GM12878 (cell line): Measurements from ENCODE around the gene CPNE4. TPM values are rescaled to one million over a fixed set of nuclear protein-coding genes. Genes with fewer than 3 reads are reported as not detected.

Source experiments
- ATAC-seq: fragments of 200-7000 bp; cut with Tn5 transposase; 3 replicates; pipeline ENCODE4 v1.9.1; 2020; ENCODE audit warnings: mild to moderate bottlenecking, moderate library complexity
- BruUV-seq: library from RNA; stranded (reverse); fragments of 400-500 nt; replicated peaks from 2 replicates; lab custom pipeline; 2021; lab: Mats Ljungman, UMichigan
- CTCF ChIA-PET: fragments of 300-600 bp; sonication (Branson Sonifier 250); formaldehyde crosslinking; extraction: SDS; loops from one replicate; lab custom pipeline; 2021; ENCODE audit warnings: inconsistent platforms; lab: Yijun Ruan, JAX
- POLR2A ChIA-PET: fragments of 350-600 bp; formaldehyde crosslinking; extraction: SDS; loops from one replicate; lab custom pipeline; 2021; ENCODE audit warnings: inconsistent platforms; lab: Charles Lee
- RAD21 ChIA-PET: fragments of 300-600 bp; sonication (Branson Sonifier 250); formaldehyde crosslinking; loops from one replicate; lab custom pipeline; 2023; ENCODE audit warnings: antibody characterized with exemption; ENCODE audit not compliant: unreplicated experiment; lab: Charles Lee
- SMC1A ChIA-PET: fragments of 300-600 bp; sonication (Branson Sonifier 250); formaldehyde crosslinking; loops from one replicate; lab custom pipeline; 2023; ENCODE audit not compliant: unreplicated experiment, uncharacterized antibody; lab: Charles Lee
- DNase-seq: peaks from one replicate; pipeline ENCODE4 v3.0.0-alpha.2; 2011; ENCODE audit warnings: low read depth, low spot score
- FAIRE-seq: peaks from 3 replicates; lab custom pipeline; 2011; peaks lifted over from hg19 to GRCh38; lab: Jason Lieb, UNC
- H2AFZ ChIP-seq: 2 replicates; pipeline ENCODE4 v1.6.0; 2011; ENCODE audit warnings: low read depth, low read length, control low read depth; ENCODE audit not compliant: control insufficient read depth
- H3K27ac ChIP-seq: 2 replicates; pipeline ENCODE4 v1.5.1; 2011; ENCODE audit warnings: control low read depth; ENCODE audit not compliant: control insufficient read depth, insufficient read depth
- H3K27me3 ChIP-seq, 2 experiments: replicated peaks in 1 of 2; 2 replicates each; pipeline versions ENCODE4 v1.6.0 to v1.6.1; 2011; ENCODE audit warnings: low read length in 1 of 2; ENCODE audit not compliant: control insufficient read depth in 2 of 2, insufficient read depth in 2 of 2
- H3K36me3 ChIP-seq, 2 experiments: 2 replicates each; pipeline ENCODE4 v1.5.1; 2011; ENCODE audit warnings: low read length in 1 of 2; ENCODE audit not compliant: control insufficient read depth in 2 of 2, insufficient read depth in 2 of 2
- H3K4me1 ChIP-seq: 2 replicates; pipeline ENCODE4 v1.6.1; 2011; ENCODE audit warnings: mild to moderate bottlenecking, low read length, moderate library complexity, mixed read lengths; ENCODE audit not compliant: control insufficient read depth, insufficient read depth
- H3K4me2 ChIP-seq: 2 replicates; pipeline ENCODE4 v1.6.0; 2011; ENCODE audit warnings: control low read depth; ENCODE audit not compliant: control insufficient read depth, insufficient read depth
- H3K4me3 ChIP-seq: fragments of 200-600 bp; sonication (generic); 2 replicates; pipeline ENCODE4 v1.5.1; 2016
- H3K79me2 ChIP-seq: 2 replicates; pipeline ENCODE4 v1.6.0; 2011; ENCODE audit warnings: low read length; ENCODE audit not compliant: control insufficient read depth, insufficient read depth
- H3K9ac ChIP-seq: 2 replicates; pipeline ENCODE4 v1.8.0; 2011; ENCODE audit warnings: low read length, control low read depth, mixed read lengths; ENCODE audit not compliant: control insufficient read depth, insufficient read depth
- H3K9me3 ChIP-seq: replicated peaks from 3 replicates; pipeline ENCODE4 v1.5.1; 2011; ENCODE audit warnings: mild to moderate bottlenecking, low read length; ENCODE audit not compliant: control insufficient read depth, insufficient read depth
- H4K20me1 ChIP-seq: 2 replicates; pipeline ENCODE4 v1.6.0; 2011; ENCODE audit not compliant: control insufficient read depth, insufficient read depth
- ATF7 ChIP-seq: fragments of 450-650 bp; IDR thresholded peaks from 2 replicates; pipeline ENCODE4 v1.6.1; 2016; ENCODE audit warnings: low read depth, mild to moderate bottlenecking
- BRCA1 ChIP-seq: IDR thresholded peaks from 2 replicates; pipeline ENCODE4 v1.6.1; 2011; ENCODE audit warnings: low read depth, low read length, improper control_type of control experiment
- HDGF ChIP-seq: fragments of 450-650 bp; IDR thresholded peaks from 2 replicates; pipeline ENCODE4 v1.6.1; 2016; ENCODE audit warnings: antibody characterized with exemption
- IKZF2 ChIP-seq, 2 experiments: fragments of 450-650 bp; IDR thresholded peaks; 2 replicates each; pipeline ENCODE4 v1.6.1; 2017; ENCODE audit warnings: mild to moderate bottlenecking in 2 of 2, moderate library complexity in 2 of 2
- MAX ChIP-seq: IDR thresholded peaks from 2 replicates; pipeline ENCODE4 v1.6.1; 2012; ENCODE audit warnings: low read depth, low read length, improper control_type of control experiment
- MEF2A ChIP-seq: IDR thresholded peaks from 2 replicates; pipeline ENCODE4 v1.6.1; 2011; ENCODE audit warnings: low read depth, mild to moderate bottlenecking, low read length, moderate library complexity; ENCODE audit not compliant: insufficient read depth
- NKRF ChIP-seq: fragments of 450-650 bp; conservative IDR thresholded peaks from 2 replicates; pipeline ENCODE4 v1.6.1; 2017; ENCODE audit warnings: mild to moderate bottlenecking, moderate library complexity
- NR2F1 ChIP-seq: fragments of 450-650 bp; conservative IDR thresholded peaks from 2 replicates; pipeline ENCODE4 v1.6.1; 2017; ENCODE audit warnings: mild to moderate bottlenecking
- NRF1 ChIP-seq: conservative IDR thresholded peaks from 2 replicates; pipeline ENCODE4 v1.6.1; 2011; ENCODE audit warnings: mild to moderate bottlenecking, low read depth, low read length, improper control_type of control experiment
- SMAD1 ChIP-seq: fragments of 450-650 bp; IDR thresholded peaks from 2 replicates; pipeline ENCODE4 v1.6.1; 2018; ENCODE audit warnings: mild to moderate bottlenecking, low read depth; ENCODE audit not compliant: partially characterized antibody
- SUZ12 ChIP-seq: fragments of 200-600 bp; sonication (generic); IDR thresholded peaks from one replicate; pipeline ENCODE4 v1.6.1; 2018; ENCODE audit warnings: antibody characterized with exemption, mild to moderate bottlenecking; ENCODE audit not compliant: unreplicated experiment
- TARDBP ChIP-seq: IDR thresholded peaks from 2 replicates; pipeline ENCODE4 v1.6.1; 2016; ENCODE audit warnings: borderline replicate concordance
- ZNF24 ChIP-seq: fragments of 450-650 bp; IDR thresholded peaks from 2 replicates; pipeline ENCODE4 v1.6.1; 2017; ENCODE audit warnings: antibody characterized with exemption, mild to moderate bottlenecking
- WGBS: methylation state at CpG from one replicate; pipeline ENCODE4 v1.1.6; 2016; ENCODE audit warnings: low lambda C conversion rate; ENCODE audit not compliant: insufficient replicate concordance, insufficient coverage; ENCODE audit errors: missing lambda C conversion rate; 5-methylcytosine and 5-hydroxymethylcytosine counted together
- in situ Hi-C: fragments of 300-500 bp; cut with MboI; formaldehyde crosslinking; loops from 9 replicates; pipeline ENCODE4 v1.14.3; 2018; ENCODE audit warnings: mixed read lengths
- intact Hi-C: fragments of 100-400 bp; cut with micrococcal nuclease; formaldehyde crosslinking; loops from one replicate; pipeline ENCODE4 v1.14.2; 2022; ENCODE audit not compliant: unreplicated experiment
- polyA plus RNA-seq, 11 experiments: library from polyadenylated mRNA; depleted of rRNA in 4 of 11; unstranded in 6 of 11; stranded (reverse) in 5 of 11; fragments of >200 nt; fragmentation: Nextera tagmentation in 4 of 11; fragmentation: Illumina TruSeq in 1 of 11; extraction: Ambion mirVana in 4 of 11; extraction: Trizol in 1 of 11; gene quantifications; 1 replicate in 1 of 11; 2 replicates in 10 of 11; pipeline versions ENCODE4 v1.2.1 to v1.2.3, GENCODE V29; 2011 to 2016; ENCODE audit warnings: inconsistent platforms in 2 of 11, missing spikeins in 2 of 11, low read depth in 1 of 11
- total RNA-seq, 4 experiments: library from RNA; depleted of rRNA in 3 of 4; stranded (reverse); fragments of >200 nt in 3 of 4; fragmentation: Illumina TruSeq in 1 of 4; extraction: Trizol in 1 of 4; gene quantifications; 2 replicates each; pipeline versions ENCODE4 v1.2.1 to v1.2.3, GENCODE V29; 2013 to 2021

The CPNE4 gene
- total and polyA plus RNA-seq, 10 of the 15 experiments (the other 5 are each of a cell fraction or from before 2014, with no cell fraction given) = 0.17 to 1.9 (median 0.48) TPM; not detected in 1

- POLR2A ChIA-PET = interaction anchor here (0.6 to 0.9 kb wide), 2 partner anchors 8 to 179 kb away, joined by 3 to 4 read pairs; no protein-coding TSS in a partner anchor
- RAD21 ChIA-PET = interaction anchor here (0.7 kb wide), 1 partner anchor 60 kb away, joined by 3 read pairs; no protein-coding TSS in a partner anchor
- ATAC-seq (no peak), DNase-seq (no peak), FAIRE-seq (no peak)
- Histone ChIP-seq H3K79me2 (no peaks in the 10 kb centered on the region), H2AFZ (no peak overlapping the region), H3K27ac (no peak overlapping the region), H3K9ac (no peak overlapping the region), H4K20me1 (no peaks in the 10 kb centered on the region), H3K4me1 (peaks cover 20% of the 10 kb centered on the region), H3K4me3 (no peak overlapping the region), H3K36me3 (no peaks in the 10 kb centered on the region), H3K27me3 (no peaks in the 10 kb centered on the region), H3K9me3 (no peaks in the 10 kb centered on the region), H3K4me2 (no peak overlapping the region)
- SMC1A ChIA-PET = no interaction called here
- CTCF ChIA-PET = interaction anchor here (0.9 to 1.3 kb wide), 2 partner anchors 14 to 24 kb away, joined by 3 read pairs; no protein-coding TSS in a partner anchor
- in situ Hi-C loops = no loop called here
- peak; percentile 37; the same call in 1 of the 2 replicates for TF ChIP-seq ATF7
- no peak for TF ChIP-seq NKRF
- no peak for TF ChIP-seq SUZ12
- whole genome bisulfite sequencing = 97% methylated on average over 3 of the region's 3 CpGs
- intact Hi-C loops = no loop called here
- BruUV-seq = no TSS peak
These were observed 305.7 kb downstream of the CPNE4 start for GRCh38 chr3:131728898-131729642.

GRCh38 chr3:131725414-131725813 is 309.4 kb downstream of the CPNE4 start:
- Histone ChIP-seq H3K27me3 (no peaks in the 10 kb centered on the region), H3K9ac (no peak overlapping the region), H3K79me2 (no peaks in the 10 kb centered on the region), H3K4me2 (no peak overlapping the region), H3K9me3 (no peaks in the 10 kb centered on the region), H2AFZ (no peak overlapping the region), H3K27ac (no peak overlapping the region), H3K4me3 (no peak overlapping the region), H3K36me3 (no peaks in the 10 kb centered on the region), H4K20me1 (no peaks in the 10 kb centered on the region), H3K4me1 (no peaks in the 10 kb centered on the region)
- in situ Hi-C loops = no loop called here
- DNase-seq = no peak
- ChIA-PET POLR2A (no interaction called here), SMC1A (interaction anchor here (0.9 to 1.9 kb wide), 4 partner anchors 10 to 71 kb away, joined by 3 to 6 read pairs (median 4); no protein-coding TSS in a partner anchor), RAD21 (no interaction called here), CTCF (interaction anchor here (1.5 to 2.2 kb wide), 2 partner anchors 70 to 176 kb away, joined by 4 to 6 read pairs; no protein-coding TSS in a partner anchor)
- no TSS peak for BruUV-seq
- ATAC-seq = no peak
- no peak for FAIRE-seq
- intact Hi-C loops = no loop called here
- TF ChIP-seq ZNF24 = no peak
- TF ChIP-seq MAX = no peak
- TF ChIP-seq SMAD1 = no peak
- TF ChIP-seq NRF1 = no peak
- TF ChIP-seq TARDBP = no peak
- no peak for TF ChIP-seq NR2F1
- TF ChIP-seq MEF2A = no peak
- TF ChIP-seq HDGF = no peak
- TF ChIP-seq IKZF2 (IDR thresholded peaks at IDR 0.05) = no peak
- no peak for TF ChIP-seq BRCA1
